Brain microvascular endothelial cell (primary cell): ENCODE data around the gene IGF2BP1.

Experiments
- DNase-seq: peaks from one replicate; pipeline ENCODE4 v3.0.0-alpha.2; 2020
- H3K27ac ChIP-seq: fragments of 250-450 bp; sonication (Bioruptor Pico); 2 replicates; pipeline ENCODE4 v1.5.1; 2020; ENCODE audit warnings: mild to moderate bottlenecking, moderate library complexity
- H3K27me3 ChIP-seq: fragments of 250-450 bp; sonication (Bioruptor Pico); replicated peaks from 2 replicates; pipeline ENCODE4 v1.5.1; 2020; ENCODE audit warnings: mild to moderate bottlenecking
- H3K36me3 ChIP-seq: fragments of 250-450 bp; sonication (Bioruptor Pico); replicated peaks from 2 replicates; pipeline ENCODE4 v1.5.1; 2020; ENCODE audit warnings: mild to moderate bottlenecking
- H3K4me3 ChIP-seq: 2 replicates; pipeline ENCODE4 v1.5.1; 2011; ENCODE audit warnings: low read depth, mild to moderate bottlenecking, control low read depth, low read length, moderate library complexity
- in situ Hi-C: cut with HindIII; loops from 2 replicates; pipeline ENCODE4 v1.10.0; 2017; ENCODE audit warnings: low sequenced_read_pairs, low pct_ligation_motif_present
- TF ChIP-seq, protein P1 (sequence below): IDR thresholded peaks from 2 replicates; pipeline ENCODE4 v1.5.1; 2011; ENCODE audit warnings: low read depth, mild to moderate bottlenecking, moderate library complexity, low read length, control low read depth, inconsistent platforms; ENCODE audit errors: missing control alignments

The IGF2BP1 gene

DNA sequence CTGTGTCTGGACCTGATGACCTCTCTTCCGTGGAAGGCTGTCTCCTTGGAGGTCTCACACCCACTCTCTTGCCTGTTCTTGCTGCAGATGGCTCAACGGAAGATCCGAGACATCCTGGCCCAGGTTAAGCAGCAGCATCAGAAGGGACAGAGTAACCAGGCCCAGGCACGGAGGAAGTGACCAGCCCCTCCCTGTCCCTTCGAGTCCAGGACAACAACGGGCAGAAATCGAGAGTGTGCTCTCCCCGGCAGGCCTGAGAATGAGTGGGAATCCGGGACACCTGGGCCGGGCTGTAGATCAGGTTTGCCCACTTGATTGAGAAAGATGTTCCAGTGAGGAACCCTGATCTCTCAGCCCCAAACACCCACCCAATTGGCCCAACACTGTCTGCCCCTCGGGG lies 52.1 kb downstream of the IGF2BP1 start:
- in situ Hi-C loops = loop anchor here (25.0 kb wide), 2 partner anchors 137 to 237 kb away; partner anchors contain the start of genes TTLL6 and UBE2Z
- Histone ChIP-seq H3K27me3 (no peaks in the 10 kb centered on the region), H3K4me3 (no peak overlapping the region), H3K27ac (no peak overlapping the region), H3K36me3 (peaks cover 81% of the 10 kb centered on the region)
- no peak for DNase-seq
- TF ChIP-seq, protein P1, sequence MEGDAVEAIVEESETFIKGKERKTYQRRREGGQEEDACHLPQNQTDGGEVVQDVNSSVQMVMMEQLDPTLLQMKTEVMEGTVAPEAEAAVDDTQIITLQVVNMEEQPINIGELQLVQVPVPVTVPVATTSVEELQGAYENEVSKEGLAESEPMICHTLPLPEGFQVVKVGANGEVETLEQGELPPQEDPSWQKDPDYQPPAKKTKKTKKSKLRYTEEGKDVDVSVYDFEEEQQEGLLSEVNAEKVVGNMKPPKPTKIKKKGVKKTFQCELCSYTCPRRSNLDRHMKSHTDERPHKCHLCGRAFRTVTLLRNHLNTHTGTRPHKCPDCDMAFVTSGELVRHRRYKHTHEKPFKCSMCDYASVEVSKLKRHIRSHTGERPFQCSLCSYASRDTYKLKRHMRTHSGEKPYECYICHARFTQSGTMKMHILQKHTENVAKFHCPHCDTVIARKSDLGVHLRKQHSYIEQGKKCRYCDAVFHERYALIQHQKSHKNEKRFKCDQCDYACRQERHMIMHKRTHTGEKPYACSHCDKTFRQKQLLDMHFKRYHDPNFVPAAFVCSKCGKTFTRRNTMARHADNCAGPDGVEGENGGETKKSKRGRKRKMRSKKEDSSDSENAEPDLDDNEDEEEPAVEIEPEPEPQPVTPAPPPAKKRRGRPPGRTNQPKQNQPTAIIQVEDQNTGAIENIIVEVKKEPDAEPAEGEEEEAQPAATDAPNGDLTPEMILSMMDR = no peak

DNA sequence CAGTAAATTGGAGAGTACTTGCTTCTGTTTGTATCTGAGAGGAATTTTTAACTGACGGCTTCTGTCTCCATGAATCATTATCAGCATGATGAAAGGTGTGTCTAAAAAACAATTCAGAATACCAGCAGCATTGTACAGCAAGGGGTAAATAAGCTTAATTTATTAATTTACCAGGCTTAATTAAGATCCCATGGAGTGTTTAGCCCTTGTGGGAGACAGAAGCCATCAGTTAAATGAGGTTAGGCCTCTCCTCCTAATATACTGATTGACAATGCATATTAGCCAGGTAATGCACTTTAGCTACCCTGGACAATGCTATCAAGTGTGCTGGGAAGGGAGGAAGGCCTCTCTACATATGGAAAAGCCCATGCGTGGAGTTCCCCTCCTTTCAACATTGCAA lies 53.4 kb downstream of the IGF2BP1 start:
- in situ Hi-C loops = no loop called here
- H3K36me3 ChIP-seq = peaks cover 68% of the 10 kb centered on the region

DNA sequence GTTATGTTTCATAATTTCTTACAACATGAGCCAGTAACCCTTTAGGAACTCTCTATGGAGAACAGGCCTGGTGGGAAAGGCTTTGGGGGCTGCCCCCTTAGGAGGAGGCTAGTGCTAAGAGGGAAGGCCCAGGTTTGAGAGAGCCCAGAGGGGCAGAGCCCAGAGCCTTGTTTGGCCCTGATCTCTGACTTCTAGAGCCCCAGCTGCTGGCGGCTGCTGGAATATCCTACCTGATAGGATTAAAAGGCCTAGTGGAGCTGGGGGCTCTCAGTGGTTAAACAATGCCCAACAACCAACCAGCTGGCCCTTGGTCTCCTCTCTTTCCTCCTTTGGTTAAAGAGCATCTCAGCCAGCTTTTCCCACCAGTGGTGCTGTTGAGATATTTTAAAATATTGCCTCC lies 54.1 kb downstream of the IGF2BP1 start:
- Histone ChIP-seq H3K27ac (no peak overlapping the region), H3K27me3 (no peaks in the 10 kb centered on the region), H3K36me3 (peaks cover 63% of the 10 kb centered on the region), H3K4me3 (no peak overlapping the region)
- TF ChIP-seq, protein P1 = no peak
- no peak for DNase-seq
- in situ Hi-C loops = no loop called here

More for the DNA sequence above, 53.4 kb downstream of the IGF2BP1 start:
- H3K27ac ChIP-seq = no peak overlapping the region
- no peak for DNase-seq
- no peaks in the 10 kb centered on the region for H3K27me3 ChIP-seq
- no peak overlapping the region for H3K4me3 ChIP-seq
- TF ChIP-seq, protein P1 = no peak

DNA sequence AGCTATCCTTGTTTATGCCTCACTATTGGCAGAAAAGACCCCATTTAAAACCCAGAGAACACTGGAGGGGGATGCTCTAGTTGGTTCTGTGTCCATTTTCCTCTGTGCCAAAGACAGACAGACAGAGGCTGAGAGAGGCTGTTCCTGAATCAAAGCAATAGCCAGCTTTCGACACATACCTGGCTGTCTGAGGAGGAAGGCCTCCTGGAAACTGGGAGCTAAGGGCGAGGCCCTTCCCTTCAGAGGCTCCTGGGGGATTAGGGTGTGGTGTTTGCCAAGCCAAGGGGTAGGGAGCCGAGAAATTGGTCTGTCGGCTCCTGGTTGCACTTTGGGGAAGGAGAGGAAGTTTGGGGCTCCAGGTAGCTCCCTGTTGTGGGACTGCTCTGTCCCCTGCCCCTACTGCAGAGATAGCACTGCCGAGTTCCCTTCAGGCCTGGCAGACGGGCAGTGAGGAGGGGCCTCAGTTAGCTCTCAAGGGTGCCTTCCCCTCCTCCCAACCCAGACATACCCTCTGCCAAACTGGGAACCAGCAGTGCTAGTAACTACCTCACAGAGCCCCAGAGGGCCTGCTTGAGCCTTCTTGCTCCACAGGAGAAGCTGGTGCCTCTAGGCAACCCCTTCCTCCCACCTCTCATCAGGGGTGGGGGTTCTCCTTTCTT lies 56.1 kb downstream of the IGF2BP1 start:
- TF ChIP-seq, protein P1 = no peak
- Histone ChIP-seq H3K27ac (no peak overlapping the region), H3K4me3 (no peak overlapping the region), H3K27me3 (no peaks in the 10 kb centered on the region), H3K36me3 (peaks cover 56% of the 10 kb centered on the region)
- in situ Hi-C loops = no loop called here
- no peak for DNase-seq

DNA sequence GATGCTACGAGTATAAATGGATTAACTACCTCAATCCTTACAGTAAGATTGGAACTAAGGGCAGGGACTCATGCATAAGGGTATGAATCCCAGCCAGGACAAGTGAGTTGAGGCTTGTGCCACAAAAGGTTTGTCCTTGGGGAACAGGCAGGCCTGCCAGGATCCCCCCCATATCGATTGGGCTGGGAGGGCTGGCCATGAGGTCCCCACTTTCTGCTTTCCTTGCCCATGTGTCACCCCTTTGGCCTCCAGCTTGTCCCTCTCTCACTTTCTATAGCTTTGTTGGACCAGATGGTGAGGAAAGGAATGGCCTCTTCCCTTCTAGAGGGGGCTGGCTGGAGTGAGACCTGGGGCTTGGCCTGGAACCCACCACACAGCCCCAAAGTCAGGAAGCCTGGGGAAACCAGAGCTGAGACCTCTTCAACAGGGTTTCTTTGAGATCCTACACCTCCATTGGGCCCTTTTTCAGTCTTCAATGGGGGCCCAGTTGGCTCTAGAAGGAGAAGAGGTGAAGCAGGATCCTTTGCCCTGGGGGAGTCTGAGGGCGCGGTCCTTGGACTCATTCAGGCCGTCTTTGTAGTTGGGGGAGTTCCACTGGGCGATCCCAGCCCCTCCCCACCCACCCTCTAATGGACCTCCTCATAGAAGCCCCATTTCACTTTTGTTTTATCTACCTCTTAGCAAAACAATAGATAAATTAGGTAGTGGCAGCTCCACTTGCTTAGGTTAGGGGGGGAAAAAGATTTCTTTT lies 57.3 kb downstream of the IGF2BP1 start:
- no peak for DNase-seq
- TF ChIP-seq, protein P1 = no peak
- Histone ChIP-seq H3K27ac (no peak overlapping the region), H3K36me3 (peaks cover 44% of the 10 kb centered on the region), H3K4me3 (no peak overlapping the region), H3K27me3 (no peaks in the 10 kb centered on the region)
- in situ Hi-C loops = no loop called here
